Common myeloid progenitor, CD34-positive (primary cell): ENCODE data around the gene GPATCH2.

Experiments
- CTCF ChIA-PET: fragments of 350-600 bp; sonication (Branson Sonifier 250); formaldehyde crosslinking; loops from one replicate; lab custom pipeline; 2021; ENCODE audit warnings: antibody characterized with exemption; lab: Charles Lee
- POLR2A ChIA-PET: fragments of 350-600 bp; sonication (Branson Sonifier 250); formaldehyde crosslinking; loops from one replicate; lab custom pipeline; 2021; ENCODE audit warnings: antibody characterized with exemption; lab: Charles Lee
- DNase-seq, 3 donors: peaks; one replicate each; pipeline versions ENCODE4 v3.0.0 to v3.0.0-alpha.2; 2013
- H3K27ac ChIP-seq, 2 experiments: 1 replicate in 1 of 2; 2 replicates in 1 of 2; pipeline ENCODE4 v1.7.0; 2013; ENCODE audit warnings: inconsistent platforms in 2 of 2, low read length in 2 of 2, mild to moderate bottlenecking in 2 of 2, low read depth in 1 of 2, moderate library complexity in 1 of 2; ENCODE audit not compliant: severe bottlenecking in 2 of 2, insufficient read depth in 1 of 2, poor library complexity in 1 of 2
- H3K27me3 ChIP-seq, 5 experiments: replicated peaks in 2 of 5; 1 replicate in 3 of 5; 2 replicates in 2 of 5; pipeline versions ENCODE4 v1.6.1 to v1.7.0; 2013; ENCODE audit warnings: low read length in 4 of 5, mild to moderate bottlenecking in 2 of 5, moderate library complexity in 2 of 5, inconsistent platforms in 1 of 5; ENCODE audit not compliant: insufficient read depth in 5 of 5, control insufficient read depth in 4 of 5
- H3K36me3 ChIP-seq, 4 experiments: 1 replicate in 2 of 4; 2 replicates in 2 of 4; pipeline versions ENCODE4 v1.6.1 to v1.7.0; 2013; ENCODE audit warnings: low read length in 3 of 4, control low read depth in 1 of 4, mild to moderate bottlenecking in 1 of 4; ENCODE audit not compliant: control insufficient read depth in 4 of 4, insufficient read depth in 4 of 4
- H3K4me1 ChIP-seq, 4 experiments: 1 replicate in 3 of 4; 2 replicates in 1 of 4; pipeline versions ENCODE4 v1.6.1 to v1.7.1; 2013; ENCODE audit warnings: low read length in 3 of 4, mild to moderate bottlenecking in 3 of 4, control low read depth in 1 of 4, inconsistent platforms in 1 of 4, moderate library complexity in 1 of 4; ENCODE audit not compliant: control insufficient read depth in 4 of 4, insufficient read depth in 4 of 4; ENCODE audit errors: control extremely low read depth in 1 of 4
- H3K4me3 ChIP-seq, 7 experiments: 1 replicate in 4 of 7; 2 replicates in 3 of 7; pipeline versions ENCODE4 v1.5.1 to v1.7.0; 2013; ENCODE audit warnings: mild to moderate bottlenecking in 7 of 7, low read length in 6 of 7, moderate library complexity in 6 of 7, inconsistent platforms in 2 of 7, low read depth in 2 of 7, control low read depth in 1 of 7; ENCODE audit not compliant: insufficient read depth in 4 of 7, control insufficient read depth in 1 of 7; ENCODE audit errors: extremely low read depth in 1 of 7
- H3K9me3 ChIP-seq, 5 experiments: 1 replicate in 4 of 5; 2 replicates in 1 of 5; pipeline versions ENCODE4 v1.6.1 to v1.7.1; 2013; ENCODE audit warnings: low read length in 4 of 5, mild to moderate bottlenecking in 2 of 5, inconsistent platforms in 1 of 5, low read depth in 1 of 5, moderate library complexity in 1 of 5; ENCODE audit not compliant: control insufficient read depth in 4 of 5, insufficient read depth in 2 of 5; ENCODE audit errors: control extremely low read depth in 1 of 5
- WGBS: methylation state at CpG from one replicate; pipeline ENCODE4 v1.1.5; 2013; ENCODE audit not compliant: insufficient coverage; 5-methylcytosine and 5-hydroxymethylcytosine counted together

Gene GPATCH2

GRCh38 chr1:217564207-217564606 is 66.7 kb downstream of the GPATCH2 start:
- H3K27me3 ChIP-seq, result no peaks in the 10 kb centered on the region
- POLR2A ChIA-PET, result no interaction called here

GRCh38 chr1:217563179-217563578 is 67.7 kb downstream of the GPATCH2 start:
- H3K36me3 ChIP-seq, result no peaks in the 10 kb centered on the region
- no peak for DNase-seq
- H3K4me1 ChIP-seq, result no peaks in the 10 kb centered on the region
- ChIA-PET POLR2A (no interaction called here), CTCF (no interaction called here)
- no peaks in the 10 kb centered on the region for H3K9me3 ChIP-seq
- H3K27me3 ChIP-seq, result no peaks in the 10 kb centered on the region
- H3K4me3 ChIP-seq, result no peak overlapping the region
- no peak overlapping the region for H3K27ac ChIP-seq

More at GRCh38 chr1:217564207-217564606, 66.7 kb downstream of the GPATCH2 start:
- no peaks in the 10 kb centered on the region for H3K36me3 ChIP-seq
- H3K27ac ChIP-seq, result no peak overlapping the region
- DNase-seq, result no peak
- WGBS, result 88% methylated on average over 6 of the region's 6 CpGs
- H3K4me3 ChIP-seq, result no peak overlapping the region
- no peaks in the 10 kb centered on the region for H3K4me1 ChIP-seq
- H3K9me3 ChIP-seq, result no peaks in the 10 kb centered on the region
- CTCF ChIA-PET, result no interaction called here

GRCh38 chr1:217562229-217562878 is 68.5 kb downstream of the GPATCH2 start:
- H3K27ac ChIP-seq, result no peak overlapping the region
- ChIA-PET CTCF (no interaction called here), POLR2A (no interaction called here)
- 100% methylated on average over 3 of the region's 4 CpGs for WGBS
- H3K4me3 ChIP-seq, result no peak overlapping the region
- H3K27me3 ChIP-seq, result no peaks in the 10 kb centered on the region
- no peaks in the 10 kb centered on the region for H3K4me1 ChIP-seq
- H3K9me3 ChIP-seq, result no peaks in the 10 kb centered on the region
- no peaks in the 10 kb centered on the region for H3K36me3 ChIP-seq
- no peak for DNase-seq

GRCh38 chr1:217561446-217561845 is 69.4 kb downstream of the GPATCH2 start:
- ChIA-PET POLR2A (no interaction called here), CTCF (no interaction called here)
- Histone ChIP-seq H3K9me3 (no peaks in the 10 kb centered on the region), H3K27me3 (no peaks in the 10 kb centered on the region), H3K4me1 (no peaks in the 10 kb centered on the region), H3K27ac (no peak overlapping the region), H3K36me3 (no peaks in the 10 kb centered on the region), H3K4me3 (no peak overlapping the region)
- 75% methylated on average over 2 of the region's 4 CpGs for WGBS
- no peak for DNase-seq

GRCh38 chr1:217554849-217555248 is 76.0 kb downstream of the GPATCH2 start:
- Histone ChIP-seq H3K36me3 (no peaks in the 10 kb centered on the region), H3K27ac (no peak overlapping the region), H3K4me1 (no peaks in the 10 kb centered on the region), H3K9me3 (no peaks in the 10 kb centered on the region), H3K27me3 (no peaks in the 10 kb centered on the region), H3K4me3 (no peak overlapping the region)
- ChIA-PET CTCF (interaction anchor here (1.2 kb wide), 1 partner anchor 8 kb away, joined by 3 read pairs; no protein-coding TSS in a partner anchor), POLR2A (no interaction called here)
- DNase-seq, result no peak
- 83% methylated on average over 1 of the region's 1 CpG for WGBS

GRCh38 chr1:217553949-217554509 is 76.9 kb downstream of the GPATCH2 start:
- no peaks in the 10 kb centered on the region for H3K36me3 ChIP-seq
- no peak overlapping the region for H3K4me3 ChIP-seq
- no peak overlapping the region for H3K27ac ChIP-seq
- POLR2A ChIA-PET, result no interaction called here
- H3K9me3 ChIP-seq, result no peaks in the 10 kb centered on the region
- CTCF ChIA-PET, result no interaction called here
- no peaks in the 10 kb centered on the region for H3K27me3 ChIP-seq
- WGBS, result 98% methylated on average over 4 of the region's 6 CpGs
- H3K4me1 ChIP-seq, result no peaks in the 10 kb centered on the region
- no peak for DNase-seq

- H3K4me3 ChIP-seq, result no peak overlapping the region
- H3K9me3 ChIP-seq, result peaks cover 0 to 4% (median 0%) of the 10 kb centered on the region in 5 experiments
- peaks cover 0 to 2% (median 0%) of the 10 kb centered on the region in 4 experiments for H3K36me3 ChIP-seq
- ChIA-PET CTCF (no interaction called here), POLR2A (no interaction called here)
- DNase-seq, result no peak
- H3K27ac ChIP-seq, result no peak overlapping the region
- 100% methylated on average over 1 of the region's 1 CpG for WGBS
- no peaks in the 10 kb centered on the region for H3K27me3 ChIP-seq
- no peaks in the 10 kb centered on the region for H3K4me1 ChIP-seq
Measured at GRCh38 chr1:217552339-217552951, 78.4 kb downstream of the GPATCH2 start.
